HFFc6 (cell line): ENCODE data around the gene CDK6. TPM values are rescaled to one million over a fixed set of nuclear protein-coding genes. Genes with fewer than 3 reads are reported as not detected.

Experiments used
- DNase-seq: peaks from one replicate; pipeline ENCODE4 v3.0.0-alpha.2; 2018
- H3K27ac Mint-ChIP-seq: 2 replicates; pipeline ENCODE4 v1.8.0; 2020; ENCODE audit warnings: mild to moderate bottlenecking, mixed read lengths
- H3K27me3 Mint-ChIP-seq: 2 replicates; pipeline ENCODE4 v1.8.0; 2021; ENCODE audit warnings: mild to moderate bottlenecking, moderate library complexity, mixed read lengths; ENCODE audit not compliant: insufficient read depth
- H3K36me3 Mint-ChIP-seq: 2 replicates; pipeline ENCODE4 v1.8.0; 2021; ENCODE audit warnings: low read depth, mixed read lengths
- H3K4me1 Mint-ChIP-seq: 2 replicates; pipeline ENCODE4 v1.8.0; 2020; ENCODE audit warnings: low read depth, mixed read lengths
- H3K4me3 Mint-ChIP-seq: 2 replicates; pipeline ENCODE4 v1.8.0; 2020; ENCODE audit warnings: mild to moderate bottlenecking, moderate library complexity, mixed read lengths
- H3K9me3 Mint-ChIP-seq: 2 replicates; pipeline ENCODE4 v1.8.0; 2020; ENCODE audit warnings: mild to moderate bottlenecking, mixed read lengths
- CTCF ChIP-seq: fragments of 200-600 bp; sonication (generic); IDR thresholded peaks from 2 replicates; pipeline ENCODE4 v1.5.0; 2021; ENCODE audit warnings: antibody characterized with exemption, mild to moderate bottlenecking
- total RNA-seq, 6 experiments: library from RNA; stranded (reverse); fragmentation: NEBNext Ultra II Directional; extraction: Animal tissue kit (Norgen Biotek cat#: 25700); gene quantifications; 2 replicates in 1 of 6; 3 replicates in 5 of 6; pipeline ENCODE4 v1.2.3, GENCODE V29; 2021

The CDK6 gene
- total RNA-seq, 6 experiments from 2014 or later, result 54.5 to 90.0 (median 58.9) TPM

GRCh38 chr7:92557808-92558362 is 278.5 kb downstream of the CDK6 start:
- Mint-ChIP-seq H3K4me3 (no peak overlapping the region), H3K27ac (no peak overlapping the region), H3K4me1 (no peaks in the 10 kb centered on the region), H3K36me3 (no peaks in the 10 kb centered on the region; the same call in 1 of the 2 replicates), H3K27me3 (no peaks in the 10 kb centered on the region; the same call in 1 of the 2 replicates), H3K9me3 (no peaks in the 10 kb centered on the region)
- DNase-seq, result no peak
- no peak for TF ChIP-seq CTCF

GRCh38 chr7:92557249-92557648 is 279.1 kb downstream of the CDK6 start:
- Mint-ChIP-seq H3K4me3 (no peak overlapping the region), H3K27me3 (no peaks in the 10 kb centered on the region; the same call in 1 of the 2 replicates), H3K27ac (no peak overlapping the region), H3K9me3 (no peaks in the 10 kb centered on the region), H3K4me1 (no peaks in the 10 kb centered on the region), H3K36me3 (no peaks in the 10 kb centered on the region; the same call in 1 of the 2 replicates)
- TF ChIP-seq CTCF, result no peak
- no peak for DNase-seq

Other genes with a start within 250 kb of the CDK6 start
- gene FAM133B, start 246.2 kb downstream of the CDK6 start, total RNA-seq, result 10 to 100 TPM; 13.2 to 19.8 (median 17.7) TPM